Right hindlimb (tissue), 1 donor: Measurements from ENCODE around the gene IMMP2L.
"Not testable (repeated sequence)": the region's sequence is repeated elsewhere in the genome, so short reads cannot be mapped to it uniquely, and the experiment has no call there.

Experiments used
- DNase-seq: peaks from one replicate; pipeline ENCODE4 v3.0.0-alpha.2; 2018

Gene IMMP2L

GRCh38 chr7:111256391-111256790 lies 305.9 kb downstream of the IMMP2L start:
- no peak for DNase-seq

DNA sequence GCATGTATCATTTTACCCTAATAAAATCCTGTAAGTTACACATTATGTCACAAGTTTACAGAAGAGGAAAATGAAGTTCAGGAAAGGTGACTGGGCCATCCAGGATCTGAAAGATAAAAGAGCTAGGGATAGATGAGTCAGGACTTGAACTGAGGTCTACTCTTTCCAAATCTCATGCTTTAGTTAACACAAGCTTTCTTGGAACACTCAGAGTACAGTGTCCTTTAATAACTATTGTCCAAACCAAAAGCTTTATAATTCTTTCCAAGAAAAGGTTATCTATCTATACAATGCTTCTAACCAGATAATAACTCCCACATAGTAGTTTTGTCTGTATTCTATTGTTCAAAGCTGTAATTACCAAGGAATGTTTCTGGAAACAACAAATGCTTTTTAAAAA lies 306.7 kb downstream of the IMMP2L start:
- no peak for DNase-seq

- not testable (repeated sequence) for DNase-seq
Observed at GRCh38 chr7:111251365-111251764, 310.9 kb downstream of the IMMP2L start.

GRCh38 chr7:111249807-111250206 lies 312.5 kb downstream of the IMMP2L start:
- not testable (repeated sequence) for DNase-seq

GRCh38 chr7:111242141-111242755 lies 320.0 kb downstream of the IMMP2L start:
- no peak for DNase-seq

GRCh38 chr7:111240371-111240770 lies 321.9 kb downstream of the IMMP2L start:
- DNase-seq: no peak

DNA sequence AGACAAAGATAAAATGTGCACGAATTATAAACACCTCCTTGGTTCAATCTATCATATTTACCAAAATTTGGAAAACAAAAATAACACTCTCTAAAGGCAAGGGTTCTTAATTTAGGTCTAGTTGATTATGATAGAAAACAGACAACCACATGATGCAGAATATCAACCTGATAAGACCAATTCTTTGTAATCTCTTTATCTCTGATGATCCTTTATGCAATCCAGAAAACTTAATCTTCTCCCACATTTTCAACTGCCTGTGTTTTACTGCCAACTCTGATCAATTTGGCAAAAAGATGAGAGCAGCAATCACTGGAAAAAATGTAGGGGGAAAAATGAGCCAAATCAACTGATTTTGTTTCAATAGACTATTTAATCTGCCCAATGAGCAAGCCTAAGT lies 322.9 kb downstream of the IMMP2L start:
- no peak for DNase-seq

- DNase-seq: no peak
Observed at GRCh38 chr7:111238886-111239285, 323.4 kb downstream of the IMMP2L start.

- DNase-seq: no peak
Observed at GRCh38 chr7:111235709-111236108, 326.6 kb downstream of the IMMP2L start.

- DNase-seq: no peak
Observed at GRCh38 chr7:111232249-111233084, 329.8 kb downstream of the IMMP2L start.

DNA sequence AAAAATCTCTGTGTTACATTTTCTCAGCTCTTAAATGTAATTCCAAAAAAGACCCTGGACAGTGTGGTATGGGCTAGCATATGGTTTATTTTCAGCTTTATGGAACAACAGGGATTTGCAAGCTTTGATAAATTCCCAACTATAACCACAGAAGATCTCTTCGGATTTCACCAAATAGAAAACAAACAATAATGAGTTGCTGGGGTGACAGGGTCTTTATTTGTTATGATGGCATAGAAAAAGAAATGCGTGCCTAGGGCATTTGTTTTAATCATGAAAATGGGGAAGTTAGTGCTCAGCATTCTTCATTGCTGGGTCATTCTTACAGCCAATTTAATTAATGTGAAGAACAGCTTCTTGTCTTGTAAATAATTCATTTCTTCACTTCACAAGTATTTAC lies 332.4 kb downstream of the IMMP2L start:
- no peak for DNase-seq

GRCh38 chr7:111229181-111229740 lies 333.0 kb downstream of the IMMP2L start:
- DNase-seq: no peak

- no peak for DNase-seq
Observed at GRCh38 chr7:111228437-111228836, 333.9 kb downstream of the IMMP2L start.

DNA sequence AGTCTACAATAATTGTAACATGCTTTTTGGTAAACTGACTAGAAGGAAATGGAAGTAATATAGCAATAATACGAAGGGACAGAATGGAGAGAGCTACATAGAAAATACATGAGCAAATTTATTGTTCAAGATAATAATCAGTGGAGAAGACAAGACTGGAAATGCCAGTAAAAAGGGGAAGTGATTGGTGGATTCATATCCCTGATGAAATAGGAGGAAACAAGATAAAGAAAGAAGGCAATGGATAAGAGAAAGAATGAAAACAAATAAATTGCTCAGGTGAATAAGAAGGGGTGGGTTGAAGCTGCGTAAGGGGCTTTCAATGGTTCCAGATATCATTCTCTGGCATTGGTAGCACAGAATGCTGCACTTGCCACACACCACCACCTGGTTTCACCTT lies 335.5 kb downstream of the IMMP2L start:
- DNase-seq: no peak

- DNase-seq: no peak
Observed at GRCh38 chr7:111224354-111225231, 337.7 kb downstream of the IMMP2L start.

GRCh38 chr7:111223802-111224253 lies 338.5 kb downstream of the IMMP2L start:
- no peak for DNase-seq

GRCh38 chr7:111215550-111215949 lies 346.7 kb downstream of the IMMP2L start:
- no peak for DNase-seq

DNA sequence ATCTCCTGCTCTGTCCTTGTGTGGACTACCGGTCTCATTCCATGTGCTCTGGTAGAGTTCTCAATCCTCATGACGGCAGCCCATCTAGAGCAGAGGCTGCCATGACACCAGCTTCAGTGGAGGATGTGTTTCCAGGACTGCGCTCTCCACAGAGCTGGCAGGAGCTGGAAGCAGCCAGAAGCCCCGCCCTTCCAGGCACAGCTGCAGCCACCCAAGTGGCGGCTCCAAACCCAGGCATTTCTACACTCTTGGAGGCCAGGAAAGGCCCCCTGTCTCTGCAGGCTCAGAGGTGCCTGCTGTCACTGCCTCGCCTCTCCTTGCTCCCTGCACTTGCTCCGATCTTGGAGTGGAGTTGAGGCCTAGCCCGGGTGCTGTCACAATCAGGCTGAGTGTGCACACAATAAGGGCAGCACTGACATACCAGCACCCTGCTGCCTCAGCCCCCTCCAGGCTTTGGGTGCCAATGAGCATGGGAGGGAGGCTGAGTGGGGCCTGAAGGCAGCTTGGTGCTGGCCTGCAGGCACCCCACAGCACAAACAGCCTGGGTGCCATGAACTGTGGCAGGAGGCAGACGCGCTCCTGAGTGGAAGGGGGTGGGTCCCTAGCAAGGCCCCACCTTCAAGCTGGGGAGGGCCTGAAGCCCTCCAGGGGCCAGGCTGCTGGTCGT lies 349.3 kb downstream of the IMMP2L start:
- no peak for DNase-seq

GRCh38 chr7:111210996-111211395 lies 351.3 kb downstream of the IMMP2L start:
- DNase-seq: no peak

- DNase-seq: no peak
Observed at GRCh38 chr7:111210043-111210442, 352.2 kb downstream of the IMMP2L start.

- no peak for DNase-seq
Observed at GRCh38 chr7:111205251-111205650, 357.0 kb downstream of the IMMP2L start.

- no peak for DNase-seq
Observed at GRCh38 chr7:111202321-111202720, 360.0 kb downstream of the IMMP2L start.
